ENCODE measurements around the gene SLC12A5. TPM values are rescaled to one million over a fixed set of nuclear protein-coding genes. Genes with fewer than 3 reads are reported as not detected.
A peak's percentile ranks its signal among the peaks of the same experiment; 100 is the strongest.

SLC12A5 gene
- total and polyA plus RNA-seq, 9 of the 15 experiments (the other 6 are each of a cell fraction or from before 2014, with no cell fraction given) = 0.36 to 7.5 (median 2.1) TPM

- TF ChIP-seq CBX1 (IDR thresholded peaks at IDR 0.05; ENCODE audit: low read depth) (0 out of 2 replicates have a peak, but pooled peaks have one; percentile 51), ZKSCAN1 (IDR thresholded peaks at IDR 0.05; ENCODE audit: low read depth, low read length) (0 out of 2 replicates have a peak, but pooled peaks have one; percentile 56), ATF7 (IDR thresholded peaks at IDR 0.05) (peak; percentile 22; the same call in 1 of the 2 replicates), SMAD4 (CRISPR knock-in tag; conservative IDR thresholded peaks at IDR 0.05) (peak; percentile 64), LCOR (CRISPR knock-in tag; IDR thresholded peaks at IDR 0.05) (peak; percentile 35; the same call in 1 of the 2 replicates), TFAP4 (CRISPR knock-in tag; IDR thresholded peaks at IDR 0.05; ENCODE audit: borderline replicate concordance) (peak; percentile 97)
- TF ChIP-seq, protein P1, sequence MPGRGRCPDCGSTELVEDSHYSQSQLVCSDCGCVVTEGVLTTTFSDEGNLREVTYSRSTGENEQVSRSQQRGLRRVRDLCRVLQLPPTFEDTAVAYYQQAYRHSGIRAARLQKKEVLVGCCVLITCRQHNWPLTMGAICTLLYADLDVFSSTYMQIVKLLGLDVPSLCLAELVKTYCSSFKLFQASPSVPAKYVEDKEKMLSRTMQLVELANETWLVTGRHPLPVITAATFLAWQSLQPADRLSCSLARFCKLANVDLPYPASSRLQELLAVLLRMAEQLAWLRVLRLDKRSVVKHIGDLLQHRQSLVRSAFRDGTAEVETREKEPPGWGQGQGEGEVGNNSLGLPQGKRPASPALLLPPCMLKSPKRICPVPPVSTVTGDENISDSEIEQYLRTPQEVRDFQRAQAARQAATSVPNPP (IDR thresholded peaks at IDR 0.05; ENCODE audit: borderline replicate concordance, insufficient read depth, insufficient read length) = no peak
Observed at GRCh38 chr20:46011631-46012482, 17.2 kb upstream of the SLC12A5 start (continued).

Measured in K562 (cell line).